Panc1 (cell line): Measurements from ENCODE around the gene CCDC18. TPM values are rescaled to one million over a fixed set of nuclear protein-coding genes. Genes with fewer than 3 reads are reported as not detected.

Experiments used
- ATAC-seq: fragments of 200-7000 bp; cut with Tn5 transposase; 2 replicates; pipeline ENCODE4 v1.9.1; 2020; ENCODE audit warnings: mild to moderate bottlenecking, moderate library complexity
- BruUV-seq: library from RNA; stranded (reverse); fragments of 400-500 nt; replicated peaks from 2 replicates; lab custom pipeline; 2021; lab: Mats Ljungman, UMichigan
- CTCF ChIA-PET: fragments of 300-600 bp; sonication (Branson Sonifier 250); formaldehyde crosslinking; loops from one replicate; lab custom pipeline; 2022; ENCODE audit warnings: antibody characterized with exemption; lab: Charles Lee
- POLR2A ChIA-PET: fragments of 300-600 bp; sonication (Branson Sonifier 250); formaldehyde crosslinking; loops from one replicate; lab custom pipeline; 2022; ENCODE audit warnings: antibody characterized with exemption; lab: Charles Lee
- DNase-seq: peaks from one replicate; pipeline ENCODE4 v3.0.0-alpha.2; 2010; ENCODE audit warnings: low read depth, low spot score
- H3K27ac ChIP-seq: 2 replicates; pipeline ENCODE4 v1.5.1; 2011; ENCODE audit warnings: mild to moderate bottlenecking, low read length, inconsistent platforms
- H3K27me3 ChIP-seq: fragments of 200-500 bp; sonication (Bioruptor generic); 2 replicates; pipeline ENCODE4 v1.6.0; 2014; ENCODE audit warnings: low read length, inconsistent platforms; ENCODE audit not compliant: control insufficient read depth, insufficient read depth
- H3K36me3 ChIP-seq: fragments of 200-500 bp; sonication (Bioruptor generic); 2 replicates; pipeline ENCODE4 v1.5.1; 2014; ENCODE audit warnings: inconsistent platforms, mild to moderate bottlenecking, low read length, moderate library complexity; ENCODE audit not compliant: control insufficient read depth, insufficient read depth
- H3K4me1 ChIP-seq: 2 replicates; pipeline ENCODE4 v1.5.1; 2011; ENCODE audit warnings: inconsistent platforms, mild to moderate bottlenecking, low read length, moderate library complexity; ENCODE audit not compliant: control insufficient read depth, insufficient read depth
- H3K4me3 ChIP-seq, 2 experiments: 2 replicates each; pipeline ENCODE4 v1.5.1; 2011 to 2012; ENCODE audit warnings: low read depth in 2 of 2, low read length in 2 of 2, mild to moderate bottlenecking in 2 of 2, inconsistent platforms in 1 of 2, moderate library complexity in 1 of 2
- H3K9me3 ChIP-seq: fragments of 200-500 bp; sonication (Bioruptor generic); 2 replicates; pipeline ENCODE4 v1.5.1; 2014; ENCODE audit warnings: low read depth, mild to moderate bottlenecking, inconsistent platforms, low read length, moderate library complexity; ENCODE audit not compliant: control insufficient read depth, insufficient read depth
- CTCF ChIP-seq: fragments of 450-650 bp; IDR thresholded peaks from 2 replicates; pipeline ENCODE4 v1.5.1; 2017; ENCODE audit warnings: mild to moderate bottlenecking
- POLR2AphosphoS5 ChIP-seq: IDR thresholded peaks from 2 replicates; pipeline ENCODE4 v1.6.1; 2012; ENCODE audit warnings: mild to moderate bottlenecking, low read depth, low read length, moderate library complexity
- REST ChIP-seq, 2 experiments: IDR thresholded peaks; 2 replicates each; pipeline ENCODE4 v1.6.1; 2011 to 2012; ENCODE audit warnings: low read depth in 2 of 2, control low read depth in 1 of 2, low read length in 1 of 2, mild to moderate bottlenecking in 1 of 2, moderate library complexity in 1 of 2; ENCODE audit not compliant: insufficient read depth in 1 of 2
- SIN3A ChIP-seq: IDR thresholded peaks from 2 replicates; pipeline ENCODE4 v1.6.1; 2012; ENCODE audit warnings: low read depth, mild to moderate bottlenecking, low read length, moderate library complexity, borderline replicate concordance; ENCODE audit not compliant: insufficient read depth
- TCF7L2 ChIP-seq: IDR thresholded peaks from 2 replicates; pipeline ENCODE4 v1.6.1; 2011; ENCODE audit warnings: mild to moderate bottlenecking, low read depth, low read length, inconsistent platforms
- in situ Hi-C: cut with HindIII; loops from 2 replicates; pipeline ENCODE4 v1.10.0; 2016; ENCODE audit warnings: low sequenced_read_pairs, low pct_unique_long_range_greater_than_20kb
- intact Hi-C: fragments of 100-400 bp; cut with micrococcal nuclease; formaldehyde crosslinking; loops from one replicate; pipeline ENCODE4 v1.10.0; 2022; ENCODE audit not compliant: unreplicated experiment
- total RNA-seq: library from RNA; stranded (reverse); gene quantifications from one replicate; pipeline ENCODE4 v1.2.1, GENCODE V29; 2021; ENCODE audit not compliant: unreplicated experiment

CCDC18 gene
- total RNA-seq, 1 experiment from 2014 or later = 11.6 TPM

GRCh38 chr1:93179886-93180722 lies 420 bp upstream of the CCDC18 start, which contains the start of gene TMED5:
Gene TMED5, minus strand, starts transcription at chr1:93180413. Its CDS starts 171 bp downstream, at chr1:93180242.
- Histone ChIP-seq H3K27me3 (no peaks in the 10 kb centered on the region), H3K4me3 (peak within 1 kb of the TSS; percentile 58 to 88), H3K27ac (peak within 1 kb of the TSS; percentile 90), H3K36me3 (no peaks in the 10 kb centered on the region; the same call in 1 of the 2 replicates), H3K9me3 (no peaks in the 10 kb centered on the region), H3K4me1 (peaks cover 2% of the 10 kb centered on the region; the same call in 1 of the 2 replicates)
- POLR2A ChIA-PET = no interaction called here
- TF ChIP-seq SIN3A = no peak
- TF ChIP-seq REST (IDR thresholded peaks at IDR 0.05; ENCODE audit: insufficient read depth in 1 of 2, low read depth in 2 of 2, low read length in 1 of 2) = no peak
- TF ChIP-seq CTCF = no peak
- TF ChIP-seq POLR2AphosphoS5 = peak; percentile 71
- no peak for TF ChIP-seq TCF7L2
- CTCF ChIA-PET = no interaction called here
- DNase-seq (peak; percentile 78), ATAC-seq (peak; percentile 98)
- intact Hi-C loops (no loop called here), in situ Hi-C loops (no loop called here)
- no TSS peak for BruUV-seq

GRCh38 chr1:93186667-93187066 lies 6.1 kb downstream of the CCDC18 start:
- intact Hi-C loops = no loop called here
- in situ Hi-C loops = no loop called here
- DNase-seq (no peak), ATAC-seq (no peak)
- CTCF ChIA-PET = no interaction called here
- Histone ChIP-seq H3K9me3 (no peaks in the 10 kb centered on the region), H3K27me3 (no peaks in the 10 kb centered on the region), H3K27ac (no peak overlapping the region), H3K4me1 (peaks cover 2% of the 10 kb centered on the region; the same call in 1 of the 2 replicates), H3K36me3 (peaks cover 8% of the 10 kb centered on the region; the same call in 1 of the 2 replicates), H3K4me3 (no peak overlapping the region)
- TF ChIP-seq TCF7L2 = no peak
- no peak for TF ChIP-seq REST (IDR thresholded peaks at IDR 0.05; ENCODE audit: insufficient read depth in 1 of 2, low read depth in 2 of 2, low read length in 1 of 2)
- no peak for TF ChIP-seq CTCF
- no peak for TF ChIP-seq SIN3A
- TF ChIP-seq POLR2AphosphoS5 = no peak
- POLR2A ChIA-PET = no interaction called here
- BruUV-seq = no TSS peak
